ENCODE measurements around the gene TENM4.

TENM4 gene

GRCh38 chr11:79160791-79161403 is 279.9 kb downstream of the TENM4 start:
- DNase-seq = no peak

GRCh38 chr11:79159657-79160450 is 281.0 kb downstream of the TENM4 start:
- no peak for DNase-seq

- DNase-seq = no peak
Observed at GRCh38 chr11:79157738-79158137, 283.1 kb downstream of the TENM4 start.

DNA sequence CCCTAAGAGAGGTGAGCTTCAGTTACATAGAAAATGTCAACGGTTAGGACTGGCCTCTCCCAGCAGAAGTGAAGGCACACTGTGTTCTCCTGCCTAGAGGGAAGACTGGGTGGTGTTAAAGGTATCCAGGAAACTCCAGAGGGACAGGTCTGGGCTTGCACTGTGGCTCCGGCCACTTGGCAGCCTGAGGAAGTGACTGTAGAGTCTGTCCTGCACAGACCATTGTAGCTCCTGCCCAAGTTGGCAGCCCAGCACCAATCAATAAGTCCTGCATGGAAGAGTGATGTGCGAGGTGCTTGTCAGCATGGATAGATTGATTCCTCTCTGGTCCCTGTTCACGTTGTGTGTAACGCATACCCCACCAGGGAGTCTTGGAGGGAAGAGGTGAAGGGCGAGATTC is 284.8 kb downstream of the TENM4 start:
- DNase-seq = no peak

DNA sequence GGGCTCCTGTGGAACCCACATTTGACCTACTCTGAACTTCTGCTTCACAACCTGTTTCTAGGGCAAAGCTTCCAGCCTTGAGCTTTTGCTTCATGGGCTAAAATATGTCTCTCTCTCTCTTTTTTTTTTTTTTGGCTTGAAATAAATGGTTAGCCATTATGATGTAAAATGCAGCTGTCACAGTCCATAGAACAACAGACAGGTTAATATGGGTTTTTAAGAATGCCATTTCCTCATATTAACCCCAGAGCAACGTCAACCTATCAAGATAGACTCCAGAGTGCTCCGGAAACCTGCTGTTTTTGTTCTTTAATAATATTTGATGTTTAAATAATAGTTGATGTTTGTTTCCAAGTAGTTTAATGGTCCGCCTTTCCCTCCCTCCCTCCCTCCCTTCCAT is 285.6 kb downstream of the TENM4 start:
- DNase-seq = no peak

DNA sequence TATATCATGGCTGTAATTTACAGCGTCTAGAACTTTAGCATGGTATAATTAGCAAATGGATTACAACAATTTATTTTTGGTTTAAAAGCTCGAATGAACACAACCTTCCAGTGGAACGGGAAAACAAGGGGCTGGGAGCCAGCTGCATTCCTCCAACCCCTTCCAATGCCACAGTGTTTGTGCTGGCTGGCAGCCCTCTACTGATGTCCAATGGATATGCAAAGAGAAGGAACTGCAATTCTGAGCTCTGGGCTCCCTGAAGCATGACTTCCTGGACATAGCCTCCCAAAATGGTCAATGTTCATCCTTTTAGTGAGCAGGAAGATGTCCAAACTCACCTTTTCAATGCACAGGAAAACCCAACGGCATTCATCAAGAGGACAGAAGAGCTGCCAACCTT is 288.3 kb downstream of the TENM4 start:
- DNase-seq = no peak

DNA sequence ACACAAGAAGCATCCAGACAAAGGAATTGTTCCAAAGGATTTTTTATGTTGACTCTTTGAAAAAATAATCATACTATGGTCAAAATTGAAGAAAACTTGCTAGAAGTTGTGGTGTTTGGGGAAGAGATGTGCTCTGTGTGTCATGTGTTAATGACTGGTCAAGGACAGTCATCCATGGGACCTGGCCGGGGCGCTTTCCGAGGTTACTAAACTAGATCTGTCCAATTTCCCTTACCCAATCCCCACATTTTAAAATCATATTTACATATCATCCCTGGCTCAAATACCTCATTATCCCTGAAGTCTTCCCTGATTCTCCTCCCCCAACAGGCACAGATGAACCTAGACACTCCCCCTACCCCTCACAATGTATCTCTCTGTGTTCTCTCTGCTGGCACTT is 289.4 kb downstream of the TENM4 start:
- DNase-seq = no peak

DNA sequence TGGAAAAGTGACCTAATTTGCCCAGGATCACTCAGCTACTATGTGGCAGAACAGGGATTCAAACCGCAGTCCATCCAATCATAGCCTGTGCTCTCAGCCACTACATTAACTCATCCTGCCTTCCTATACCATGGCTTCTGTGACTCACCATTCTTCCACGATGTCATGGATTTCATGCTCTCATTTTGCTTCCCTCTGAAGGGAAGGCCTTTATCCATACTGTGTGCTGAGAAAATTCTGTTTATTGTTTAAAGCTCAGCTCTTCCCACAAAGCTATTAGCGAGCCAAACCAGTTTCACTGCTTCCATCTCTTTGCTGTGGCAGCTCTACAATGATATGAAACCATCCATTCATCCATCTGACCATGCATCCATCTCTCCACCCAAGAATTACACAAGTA is 289.9 kb downstream of the TENM4 start:
- no peak for DNase-seq

DNA sequence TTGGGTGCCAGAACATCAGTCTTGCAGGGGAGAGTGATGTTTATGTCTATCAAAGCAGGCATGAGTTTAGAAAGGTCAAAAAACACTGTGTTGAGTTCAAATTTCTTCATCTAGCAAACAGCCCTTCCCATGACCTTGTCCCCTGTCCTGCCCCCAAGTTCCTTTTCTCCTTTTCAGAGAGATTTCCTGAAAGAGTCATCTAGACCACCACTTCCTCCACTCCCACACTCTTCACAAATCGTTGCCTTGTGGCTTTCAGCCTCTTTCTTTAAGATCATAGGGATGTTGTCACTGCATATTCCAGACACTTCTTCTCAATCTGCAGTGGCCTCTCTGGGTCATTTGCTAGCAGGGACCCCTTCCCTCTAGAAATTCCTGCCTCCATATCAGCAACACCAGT is 290.5 kb downstream of the TENM4 start:
- DNase-seq = no peak

DNA sequence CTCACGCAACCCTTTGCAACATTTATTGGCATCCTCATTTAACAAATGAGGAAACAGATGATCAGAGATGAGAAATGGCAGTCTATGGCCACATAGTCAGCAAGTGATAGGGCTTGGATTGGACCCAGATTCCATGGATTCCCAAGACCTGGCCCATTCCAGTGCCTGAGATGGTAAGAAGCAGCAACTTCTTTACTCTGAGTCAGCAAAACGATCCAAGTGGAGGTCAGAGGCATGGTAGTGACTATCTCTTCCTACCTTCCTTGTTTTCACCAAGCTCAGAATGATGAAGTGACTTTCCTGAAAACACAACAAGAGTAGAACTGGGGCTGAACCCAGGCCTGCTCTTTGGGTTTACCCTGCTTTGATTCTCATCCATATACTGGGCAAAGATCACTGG is 293.1 kb downstream of the TENM4 start:
- no peak for DNase-seq

- no peak for DNase-seq
Observed at GRCh38 chr11:79147011-79147410, 293.8 kb downstream of the TENM4 start.

DNA sequence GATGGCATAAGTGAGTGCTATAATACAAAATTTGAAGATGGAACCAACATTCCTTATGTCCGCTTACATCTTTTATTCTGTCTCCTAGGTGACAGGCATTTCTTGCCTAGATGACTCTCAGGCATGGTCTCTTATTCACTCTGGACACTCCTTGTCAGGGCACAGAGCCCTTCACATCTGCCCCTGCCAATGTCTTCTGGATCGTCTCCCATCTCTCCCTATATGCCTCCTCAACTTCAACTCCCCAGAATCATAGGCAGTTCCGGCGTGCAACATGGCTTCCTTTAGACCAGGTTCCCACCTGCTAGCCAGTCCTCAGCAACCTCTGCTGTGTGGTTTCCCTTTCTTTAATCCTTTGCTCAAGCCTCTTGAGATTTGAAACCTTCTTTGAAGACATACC is 300.9 kb downstream of the TENM4 start:
- no peak for DNase-seq

DNA sequence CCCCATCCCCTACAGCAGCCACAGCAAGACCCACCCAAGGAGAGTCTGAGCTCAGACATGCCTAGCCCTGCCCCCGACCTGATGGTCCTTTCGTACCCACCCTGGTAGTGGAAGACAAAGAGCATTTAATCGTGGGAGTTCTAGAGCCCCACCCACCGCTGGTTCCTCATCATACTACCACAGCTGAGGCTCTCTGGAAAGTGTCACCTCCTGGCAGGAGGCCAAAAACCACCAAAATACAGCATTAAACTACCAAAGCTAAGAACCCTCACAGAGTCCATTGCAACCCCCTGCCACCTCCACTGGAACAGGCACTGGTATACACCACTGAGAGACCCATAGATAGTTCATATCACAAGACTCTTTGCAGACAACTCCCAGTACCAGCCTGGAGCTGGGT is 311.1 kb downstream of the TENM4 start:
- no peak for DNase-seq

DNA sequence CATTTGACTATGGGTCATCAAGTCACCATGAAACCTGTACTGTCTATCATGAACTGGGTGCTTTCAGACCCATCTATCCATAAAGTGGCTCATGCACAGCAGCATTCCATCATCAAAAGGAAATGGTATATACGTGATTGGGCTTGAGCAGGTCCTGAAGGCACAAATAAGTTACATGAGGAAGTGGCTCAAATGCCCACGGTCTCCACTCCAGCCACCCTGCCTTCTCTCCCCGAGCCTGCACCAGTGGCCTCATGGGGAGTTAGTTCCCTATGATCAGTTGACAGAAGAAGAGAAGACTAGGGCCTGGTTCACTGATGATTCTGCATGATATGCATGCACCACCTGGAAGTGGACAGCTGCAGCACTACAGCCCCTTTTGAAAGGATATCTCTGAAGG is 312.5 kb downstream of the TENM4 start:
- DNase-seq = no peak

DNA sequence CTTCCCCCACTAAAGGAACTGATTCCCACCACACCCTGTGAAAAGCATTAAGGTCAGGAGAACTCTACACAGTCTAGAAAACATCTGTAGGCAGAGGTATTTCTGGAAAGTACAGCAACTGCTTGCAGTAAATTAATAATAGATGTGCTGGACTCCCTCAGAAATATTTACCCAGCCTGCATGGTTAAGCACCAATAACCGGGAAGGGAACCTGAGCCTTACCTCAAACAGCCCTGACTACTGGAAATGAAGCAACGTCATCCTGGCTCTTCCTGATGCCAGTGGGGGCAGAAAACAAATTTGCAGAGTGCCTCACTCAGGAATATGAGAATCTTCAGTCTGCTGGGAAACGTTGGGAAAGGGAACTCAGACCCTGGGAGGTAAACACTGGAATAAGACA is 318.1 kb downstream of the TENM4 start:
- DNase-seq = no peak

DNA sequence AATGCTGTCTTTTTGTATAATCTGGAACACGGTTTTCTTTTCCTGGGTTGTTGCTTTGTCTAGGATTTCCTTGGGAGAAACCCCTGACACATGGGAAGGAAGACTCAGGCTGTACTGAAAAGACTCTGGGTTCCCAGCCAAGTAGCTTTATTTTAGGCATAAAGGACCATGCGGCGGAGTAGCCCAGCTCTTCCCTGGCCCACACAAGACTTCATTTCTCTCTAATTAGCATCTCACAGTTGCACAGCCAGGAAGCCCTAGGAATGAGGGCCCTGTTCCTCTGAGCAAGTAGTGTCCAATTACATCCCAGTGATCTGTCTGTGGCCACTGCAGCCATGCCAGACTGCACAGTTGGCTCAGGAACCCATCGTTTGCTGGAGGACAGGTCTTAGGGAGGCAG is 319.5 kb downstream of the TENM4 start:
- no peak for DNase-seq

- no peak for DNase-seq
Observed at GRCh38 chr11:79119491-79120284, 321.1 kb downstream of the TENM4 start.

DNA sequence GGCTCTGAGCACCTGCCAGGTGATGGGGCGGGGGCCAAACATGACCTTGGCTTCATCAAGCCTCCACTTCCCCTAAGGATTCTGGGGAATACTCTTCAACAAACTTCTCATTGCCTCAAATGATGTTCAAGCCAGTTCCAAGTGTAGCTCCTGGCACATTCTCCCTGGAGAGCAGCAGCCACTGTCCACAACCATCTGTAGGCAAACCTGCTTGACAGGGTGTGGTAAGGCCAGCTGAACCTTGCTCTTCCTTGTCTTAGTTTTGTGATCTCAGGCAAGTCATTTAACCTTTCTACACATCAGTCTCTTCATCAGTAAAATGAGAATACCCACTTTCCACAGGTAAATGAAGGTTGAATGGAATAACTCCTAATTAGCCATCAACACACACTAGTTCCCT is 323.3 kb downstream of the TENM4 start:
- no peak for DNase-seq

- DNase-seq = no peak
Observed at GRCh38 chr11:79116600-79116999, 324.2 kb downstream of the TENM4 start.

GRCh38 chr11:79113054-79113690 is 327.7 kb downstream of the TENM4 start:
- DNase-seq = no peak

GRCh38 chr11:79110796-79111195 is 330.0 kb downstream of the TENM4 start:
- DNase-seq = no peak

GRCh38 chr11:79110321-79110720 is 330.5 kb downstream of the TENM4 start:
- no peak for DNase-seq

DNA sequence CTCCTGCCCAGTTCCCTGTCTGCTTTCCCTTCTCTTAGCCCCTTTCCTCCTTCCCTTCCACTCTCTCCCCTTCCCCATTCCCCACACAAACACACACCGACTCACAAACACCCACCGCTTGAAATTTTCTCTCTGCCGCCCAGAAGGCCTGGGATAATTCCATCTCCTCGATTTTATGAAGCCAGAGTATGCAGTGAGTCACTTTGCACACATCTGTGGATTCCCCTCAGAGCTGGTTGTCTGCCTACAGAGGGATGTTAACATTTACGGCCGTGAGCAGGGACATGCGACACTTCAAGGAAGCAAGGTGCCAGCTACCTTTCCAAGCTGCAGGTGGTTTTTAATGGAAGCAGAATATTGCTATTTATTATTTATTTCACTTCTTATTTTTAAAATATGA is 332.0 kb downstream of the TENM4 start:
- DNase-seq = no peak

DNA sequence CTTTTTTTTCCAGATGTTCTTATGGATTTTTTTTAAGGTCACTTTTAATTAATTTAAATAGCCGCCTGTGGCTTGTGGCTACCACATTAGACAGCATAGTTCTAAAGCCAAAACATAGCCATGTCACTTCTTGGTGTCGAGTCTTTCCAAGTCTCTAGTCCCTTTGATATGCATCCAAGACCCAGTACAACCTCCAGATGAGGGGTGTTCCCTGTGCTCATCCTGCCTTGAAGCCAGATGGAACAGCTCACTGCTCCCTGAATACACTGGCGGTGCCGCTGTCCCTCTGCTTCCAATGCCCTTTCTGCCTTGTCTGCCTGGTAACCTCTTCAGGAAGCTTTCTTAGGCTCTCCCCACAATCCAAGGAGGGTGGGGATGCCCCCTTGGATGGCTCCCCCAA is 338.0 kb downstream of the TENM4 start:
- DNase-seq = no peak

All from NCI-H774 (cell line).